Retinal pigment epithelial cell (primary cell): Measurements from ENCODE around the gene PDE2A.

Source experiments
- DNase-seq: peaks from one replicate; pipeline ENCODE4 v3.0.0-alpha.2; 2010; ENCODE audit warnings: low read depth
- H3K4me3 ChIP-seq: 2 replicates; pipeline ENCODE4 v1.5.1; 2011; ENCODE audit warnings: mild to moderate bottlenecking, low read length, control low read depth, moderate library complexity
- CTCF ChIP-seq: conservative IDR thresholded peaks from 2 replicates; pipeline ENCODE4 v1.5.1; 2011; ENCODE audit warnings: low read depth, low read length, control low read depth, inconsistent platforms

The PDE2A gene

GRCh38 chr11:72712168-72712751, 38.0 kb upstream of the PDE2A start:
- TF ChIP-seq CTCF = no peak
- H3K4me3 ChIP-seq = no peak overlapping the region
- no peak for DNase-seq

- H3K4me3 ChIP-seq = no peak overlapping the region
- no peak for TF ChIP-seq CTCF
- no peak for DNase-seq
Observed at GRCh38 chr11:72711141-72711540, 36.9 kb upstream of the PDE2A start.

GRCh38 chr11:72710278-72710677, 36.1 kb upstream of the PDE2A start:
- DNase-seq = no peak
- TF ChIP-seq CTCF = no peak
- H3K4me3 ChIP-seq = no peak overlapping the region

GRCh38 chr11:72709478-72710238, 35.4 kb upstream of the PDE2A start:
- TF ChIP-seq CTCF = no peak
- no peak for DNase-seq
- no peak overlapping the region for H3K4me3 ChIP-seq

- no peak for DNase-seq
- no peak for TF ChIP-seq CTCF
- H3K4me3 ChIP-seq = no peak overlapping the region
Observed at GRCh38 chr11:72707032-72707431, 32.8 kb upstream of the PDE2A start.

GRCh38 chr11:72706579-72706978, 32.4 kb upstream of the PDE2A start:
- DNase-seq = no peak
- H3K4me3 ChIP-seq = no peak overlapping the region
- TF ChIP-seq CTCF = no peak
